GM19239 (cell line): ENCODE data around the gene MEGF8.
"Not testable (repeated sequence)": the region's sequence is repeated elsewhere in the genome, so short reads cannot be mapped to it uniquely, and the experiment has no call there.

Experiments
- DNase-seq: peaks from one replicate; pipeline ENCODE4 v3.0.0; 2011; ENCODE audit warnings: low spot score; ENCODE audit not compliant: insufficient read length
- FAIRE-seq: peaks from 2 replicates; lab custom pipeline; 2011; peaks lifted over from hg19 to GRCh38; lab: Jason Lieb, UNC

MEGF8 gene

DNA sequence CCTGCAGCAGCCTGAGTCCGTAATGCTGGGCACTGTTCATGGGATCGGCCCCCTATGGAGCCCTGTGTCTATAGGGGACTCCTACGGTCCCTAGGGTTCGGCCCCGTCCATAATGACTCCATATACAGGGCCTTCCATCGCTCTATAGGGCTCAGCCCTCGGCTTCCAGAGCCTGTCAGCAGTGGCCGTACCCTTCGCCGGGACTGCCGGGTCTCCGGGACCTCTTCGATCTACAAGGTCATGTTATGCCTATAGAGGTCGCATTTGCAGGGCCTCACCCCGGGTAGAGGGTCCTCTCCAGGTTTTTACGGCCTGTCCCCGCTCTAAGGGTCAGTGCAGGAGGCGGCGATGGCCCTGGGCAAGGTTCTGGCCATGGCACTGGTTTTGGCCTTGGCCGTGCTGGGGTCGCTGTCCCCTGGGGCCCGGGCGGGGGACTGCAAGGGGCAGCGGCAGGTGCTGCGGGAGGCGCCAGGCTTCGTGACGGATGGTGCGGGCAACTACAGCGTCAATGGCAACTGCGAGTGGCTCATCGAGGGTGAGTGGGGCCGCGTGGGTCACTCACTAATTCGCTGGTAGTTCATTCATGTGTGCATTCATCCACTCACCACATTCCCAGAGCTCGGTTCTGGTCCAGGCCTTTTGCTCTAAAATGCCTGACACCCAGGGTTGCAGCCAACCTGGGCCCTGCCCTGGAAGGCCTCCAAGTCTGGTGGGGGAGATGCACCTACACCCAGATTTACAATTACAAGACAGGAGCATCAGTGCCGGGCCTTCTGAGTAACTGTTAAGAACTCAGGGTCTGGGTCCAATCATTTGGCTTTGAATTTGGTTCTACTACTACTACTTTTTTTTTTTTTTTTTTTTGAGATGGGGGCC, 699 bp downstream of the MEGF8 start:
- DNase-seq: no peak
- FAIRE-seq: peak; percentile 59

DNA sequence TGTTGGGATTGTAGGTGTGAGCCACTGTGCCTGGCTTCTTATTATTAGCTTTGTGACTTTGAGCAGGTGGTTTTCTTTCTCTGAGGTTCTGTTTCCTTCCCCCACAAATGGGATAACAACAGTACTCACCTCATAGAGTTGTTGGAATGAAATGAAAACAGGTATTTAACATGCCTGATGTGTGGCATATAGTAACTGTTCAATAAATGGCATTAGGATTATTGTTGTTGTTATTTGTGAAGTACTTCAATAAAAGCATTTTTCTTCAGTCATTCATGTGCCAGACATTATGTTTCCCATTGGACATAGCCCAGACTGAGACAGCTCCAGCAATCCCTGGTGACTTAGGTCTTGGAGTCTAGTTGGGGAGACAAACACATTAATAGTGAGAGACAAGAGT, 1.5 kb downstream of the MEGF8 start:
- FAIRE-seq (no peak), DNase-seq (no peak)

DNA sequence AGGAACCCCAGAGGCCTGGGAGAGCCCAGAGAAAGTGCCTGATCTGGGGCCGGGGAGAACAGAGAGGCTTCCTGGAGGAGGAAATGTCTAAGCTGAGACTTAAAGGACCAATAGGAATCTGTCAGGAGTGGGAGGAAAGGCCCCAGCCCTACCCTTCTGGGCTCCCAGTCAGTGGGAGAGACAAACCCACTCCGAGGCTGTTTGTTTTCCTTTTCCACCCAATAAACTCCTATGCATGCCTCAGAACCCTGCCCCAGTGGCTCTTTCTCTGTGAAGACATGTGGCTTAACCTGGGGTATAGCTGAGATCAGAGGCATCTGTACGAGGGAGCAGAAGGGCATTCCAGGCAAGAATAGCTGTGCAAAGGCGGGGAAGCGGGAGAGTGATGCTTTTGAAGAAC, 1.9 kb downstream of the MEGF8 start:
- FAIRE-seq: no peak

GRCh38 chr19:42328106-42328505, 2.7 kb downstream of the MEGF8 start:
- DNase-seq (no peak), FAIRE-seq (no peak)

More for the DNA sequence above, 1.9 kb downstream of the MEGF8 start:
- DNase-seq: no peak

DNA sequence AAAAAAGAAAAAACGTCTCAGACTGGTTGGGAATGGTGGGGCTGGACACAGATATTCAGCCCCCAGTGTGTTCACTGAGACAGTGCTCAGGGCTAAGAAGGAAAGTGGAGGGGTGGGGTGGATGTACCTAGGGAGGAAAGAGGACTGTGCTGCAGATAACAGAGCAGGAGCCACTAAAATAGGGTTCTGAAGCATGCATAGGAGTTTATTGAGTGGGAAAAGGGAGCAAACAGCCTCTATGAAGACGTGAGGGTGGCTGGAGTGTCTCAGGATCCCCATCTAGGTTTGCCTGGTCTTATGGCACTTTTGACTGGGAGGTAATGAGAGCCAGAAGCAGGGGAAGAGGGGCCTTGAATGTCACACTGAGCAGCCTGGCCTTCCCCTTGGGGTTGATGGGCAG, 3.4 kb downstream of the MEGF8 start:
- DNase-seq (no peak), FAIRE-seq (no peak)

DNA sequence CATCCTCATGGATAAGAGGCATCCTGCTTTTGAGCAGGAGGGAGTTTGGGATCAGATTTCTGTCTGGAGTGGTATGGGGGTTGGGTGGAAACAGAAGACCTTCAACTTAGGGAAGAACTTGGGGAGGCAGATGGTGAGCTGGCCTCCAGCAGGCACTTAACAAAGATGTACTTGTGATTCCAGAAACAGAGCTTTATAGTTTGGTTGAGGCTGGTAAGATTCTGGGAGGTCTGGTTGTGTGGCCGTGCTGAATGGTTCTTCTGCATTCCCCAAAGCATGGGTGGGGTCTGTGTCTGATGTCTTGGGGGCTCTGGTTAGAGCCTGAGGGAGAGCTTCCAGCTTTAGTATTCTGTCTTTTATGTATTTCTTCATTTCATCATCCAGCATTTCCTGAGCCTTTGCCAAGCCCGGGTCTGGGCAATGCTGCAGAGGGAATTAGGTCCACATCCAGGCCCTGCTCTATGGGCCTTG, 4.8 kb downstream of the MEGF8 start:
- FAIRE-seq: no peak
- DNase-seq: no peak

GRCh38 chr19:42331333-42331732, 5.9 kb downstream of the MEGF8 start:
- not testable (repeated sequence) for FAIRE-seq

DNA sequence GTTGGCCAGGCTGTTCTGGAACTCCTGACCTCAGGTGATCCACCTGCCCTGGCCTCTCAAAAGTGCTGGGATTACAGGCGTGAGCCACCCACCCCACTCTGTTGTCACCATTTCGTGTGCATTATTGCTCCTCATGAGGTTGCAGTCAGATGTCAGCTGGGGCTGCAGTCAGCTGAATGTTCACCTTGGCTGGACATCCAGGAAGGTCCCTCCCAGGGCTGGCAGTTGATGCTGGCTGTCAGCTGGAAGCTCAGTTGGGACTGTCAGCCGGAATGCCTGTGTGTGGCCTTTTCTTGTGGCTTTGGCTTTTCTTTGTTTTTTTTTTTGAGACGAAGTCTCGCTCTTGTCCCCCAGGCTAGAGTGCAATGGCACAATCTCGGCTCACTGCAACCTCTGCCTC, 6.6 kb downstream of the MEGF8 start:
- DNase-seq (no peak), FAIRE-seq (no peak)

More at GRCh38 chr19:42331333-42331732, 5.9 kb downstream of the MEGF8 start:
- DNase-seq: not testable (repeated sequence)

GRCh38 chr19:42333018-42333417, 7.6 kb downstream of the MEGF8 start:
- FAIRE-seq: no peak
- DNase-seq: no peak

GRCh38 chr19:42333975-42334696, 8.7 kb downstream of the MEGF8 start:
- DNase-seq (no peak), FAIRE-seq (no peak)

DNA sequence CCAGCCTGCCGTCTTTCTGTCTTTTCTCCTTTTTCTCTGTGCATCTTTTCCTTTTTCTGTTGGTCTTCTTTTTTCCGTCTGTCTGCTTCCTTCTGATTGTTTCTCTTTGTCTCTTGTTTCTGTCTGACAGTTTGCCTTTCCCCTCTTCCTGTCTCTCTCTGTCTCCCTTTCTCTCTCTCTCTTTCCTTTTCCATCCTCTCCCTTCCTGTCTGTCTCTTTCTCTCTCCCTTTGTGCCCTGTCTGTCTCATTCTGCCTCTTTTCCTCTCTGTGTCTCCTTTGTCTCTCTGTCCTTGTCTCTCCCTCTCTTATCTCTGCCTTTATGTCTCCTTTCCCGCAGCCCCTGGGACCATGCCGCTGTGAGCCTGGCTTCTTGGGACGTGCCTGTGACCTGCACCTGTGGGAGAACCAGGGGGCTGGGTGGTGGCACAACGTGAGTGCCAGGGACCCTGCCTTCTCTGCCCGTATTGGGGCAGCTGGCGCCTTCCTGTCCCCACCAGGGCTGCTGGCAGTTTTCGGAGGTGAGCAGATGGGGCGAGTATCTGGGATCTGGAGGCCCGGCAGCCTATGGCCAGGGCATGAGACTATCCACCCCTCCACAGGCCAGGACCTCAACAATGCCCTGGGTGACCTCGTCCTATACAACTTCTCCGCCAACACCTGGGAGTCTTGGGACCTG, 9.4 kb downstream of the MEGF8 start:
- FAIRE-seq: no peak

DNA sequence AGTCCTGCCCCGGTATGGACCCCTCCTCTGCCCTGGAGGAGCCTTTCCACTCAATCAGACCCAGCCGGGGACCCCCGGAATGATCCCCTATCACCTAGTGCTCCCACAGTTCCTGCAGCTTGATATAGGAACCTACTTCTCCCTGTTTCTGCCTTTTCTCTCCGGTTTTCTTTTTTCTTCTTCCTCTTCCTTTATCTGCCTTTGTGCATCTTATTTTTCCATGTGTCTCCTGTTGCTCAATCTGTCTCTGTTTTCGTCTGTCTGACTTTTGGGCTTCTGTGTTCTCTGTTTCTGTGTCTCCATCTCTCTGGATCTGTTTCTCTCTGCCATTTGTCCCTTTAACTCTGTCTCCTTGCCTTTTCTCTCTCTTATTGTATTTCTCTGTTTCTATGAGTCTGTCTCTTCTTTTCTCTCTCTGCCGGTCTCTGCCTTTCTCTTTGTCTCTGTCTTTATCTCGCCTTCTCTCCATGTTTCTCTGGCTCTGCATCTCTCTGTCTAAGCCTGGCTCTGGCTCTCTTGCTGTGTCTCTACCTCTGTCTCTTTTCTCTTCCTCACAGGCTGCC, 10.0 kb downstream of the MEGF8 start:
- FAIRE-seq (no peak), DNase-seq (no peak)

More for the DNA sequence above, 9.4 kb downstream of the MEGF8 start:
- no peak for DNase-seq

- FAIRE-seq (no peak), DNase-seq (no peak)
These were observed 10.5 kb downstream of the MEGF8 start for GRCh38 chr19:42335971-42336370.

- not testable (repeated sequence) for DNase-seq, FAIRE-seq
These were observed 13.9 kb downstream of the MEGF8 start for GRCh38 chr19:42339126-42339860.

- not testable (repeated sequence) for DNase-seq, FAIRE-seq
These were observed 14.5 kb downstream of the MEGF8 start for GRCh38 chr19:42339922-42340321.

- no peak for FAIRE-seq
These were observed 18.1 kb downstream of the MEGF8 start for GRCh38 chr19:42343344-42344110.

GRCh38 chr19:42344336-42344893, 19.0 kb downstream of the MEGF8 start:
- DNase-seq (no peak), FAIRE-seq (no peak)

More at GRCh38 chr19:42343344-42344110, 18.1 kb downstream of the MEGF8 start:
- DNase-seq: no peak

DNA sequence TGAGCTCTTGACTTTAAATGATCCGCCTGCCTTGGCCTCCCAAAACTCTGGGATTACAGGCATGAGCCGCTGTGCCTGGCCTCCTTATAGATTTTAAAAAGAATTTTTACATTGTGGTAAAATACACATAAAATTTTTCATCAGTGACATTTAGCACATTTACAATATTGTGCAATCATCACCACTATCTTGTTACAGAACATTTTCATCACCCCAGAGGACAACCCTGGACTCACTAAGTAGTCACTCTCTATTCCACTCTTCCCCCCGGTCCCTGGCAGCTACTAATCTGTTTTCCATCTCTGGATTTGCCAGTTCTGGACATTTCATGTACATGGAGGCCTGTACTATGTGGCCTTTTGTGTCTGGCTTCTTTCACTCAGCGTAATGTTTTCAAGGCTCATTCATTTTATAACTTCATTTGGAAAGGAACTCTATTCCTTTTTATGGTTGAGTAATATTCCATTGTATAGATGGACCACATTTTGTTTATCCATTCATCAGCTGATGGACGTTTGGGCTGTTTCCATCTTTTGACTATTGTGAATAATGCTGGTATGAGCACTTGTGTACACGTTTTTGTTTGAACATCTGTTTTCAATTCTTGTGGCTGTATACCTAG, 19.9 kb downstream of the MEGF8 start:
- FAIRE-seq (no peak), DNase-seq (no peak)
